SKM-1 (cell line): ENCODE data around the gene CASP5.

Source experiments
- DNase-seq: peaks from one replicate; lab custom pipeline; 2025; ENCODE audit not compliant: unreplicated experiment; lab: John Stamatoyannopoulos, UW

CASP5 gene

DNA sequence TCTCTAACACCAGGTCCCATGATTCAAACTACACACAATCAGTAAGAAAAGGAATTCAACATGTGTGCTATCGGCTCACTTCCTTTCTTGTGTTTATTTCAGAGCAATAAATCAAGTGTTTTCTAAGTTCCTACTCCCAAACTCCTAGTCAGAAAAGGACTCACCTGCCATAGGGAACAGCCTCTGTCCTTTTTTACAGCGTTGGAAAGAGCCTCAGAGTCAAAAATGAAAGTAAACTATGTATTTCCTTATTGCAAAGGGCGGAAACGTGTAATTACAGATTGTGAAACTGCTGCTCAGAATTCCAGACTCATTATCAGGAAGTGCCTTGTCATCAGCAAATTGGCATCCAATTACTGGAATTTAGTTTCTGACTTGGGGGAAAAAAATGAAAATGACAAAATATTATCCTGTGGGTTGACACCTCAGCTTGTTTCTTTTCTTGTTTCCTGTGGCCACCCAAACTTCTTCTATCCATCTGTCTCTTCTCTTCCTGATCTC is 54.6 kb downstream of the CASP5 start, which contains the start of gene CASP4:
CASP4 (minus strand) TSS at position 220 of the 501 bp plus-strand sequence; CDS start at position 171, 49 bp downstream.
- DNase-seq, result peak; percentile 74

DNA sequence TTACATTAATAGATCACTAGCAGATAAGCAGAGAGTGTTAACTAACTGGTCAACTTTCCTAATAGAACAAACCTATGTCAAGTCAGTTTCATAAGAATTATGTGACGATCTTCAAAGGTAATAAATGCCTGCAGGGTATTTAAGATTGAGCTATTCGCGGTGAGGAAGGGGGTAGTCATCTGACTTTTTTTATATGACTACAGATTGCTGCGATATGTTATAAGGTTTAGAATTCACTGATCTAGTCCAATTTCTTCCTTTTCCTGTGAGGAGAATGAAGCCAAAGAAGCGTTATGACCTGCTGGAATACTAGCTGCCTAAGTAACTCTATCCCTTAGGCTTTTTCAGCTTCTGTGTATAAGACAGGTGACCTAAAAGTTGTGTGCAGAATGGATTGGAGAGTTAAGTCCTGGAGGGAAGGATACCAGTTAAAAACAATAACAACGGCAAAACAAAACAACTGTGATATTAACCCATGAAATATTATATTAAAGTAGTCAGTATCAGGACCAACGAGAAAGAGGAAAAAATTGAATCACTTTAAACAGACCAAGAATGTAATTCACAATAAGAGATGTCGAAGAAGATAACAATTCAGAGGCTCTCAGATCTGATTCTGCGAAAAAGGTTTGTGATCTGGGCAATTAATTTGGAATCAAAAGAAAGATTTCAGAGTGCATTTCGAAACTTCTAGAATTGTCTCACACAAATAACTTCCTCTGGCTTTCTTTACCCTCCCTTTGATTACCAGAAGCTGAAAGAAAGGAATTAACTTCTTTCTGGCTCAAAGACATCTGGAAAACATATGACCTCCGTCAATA is 55.2 kb downstream of the CASP5 start:
- DNase-seq, result no peak

DNA sequence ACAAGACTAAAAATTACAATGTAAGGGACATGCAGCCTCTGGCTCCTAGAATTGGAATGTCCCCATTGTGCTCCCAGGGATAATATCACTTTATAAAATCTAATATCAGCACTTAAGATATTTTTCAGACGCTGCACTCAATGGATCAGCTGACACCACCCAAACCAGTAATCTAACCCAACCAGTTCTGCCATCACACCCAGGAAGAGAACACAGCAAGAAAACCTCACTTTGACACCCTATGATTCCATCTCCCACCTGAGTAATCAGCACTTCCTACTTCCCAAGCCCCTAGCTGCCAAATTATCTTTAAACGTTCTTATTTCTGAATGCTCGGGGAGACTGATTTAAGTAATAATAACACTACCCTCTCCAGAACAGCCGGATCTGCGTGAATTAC is 57.2 kb downstream of the CASP5 start:
- no peak for DNase-seq

DNA sequence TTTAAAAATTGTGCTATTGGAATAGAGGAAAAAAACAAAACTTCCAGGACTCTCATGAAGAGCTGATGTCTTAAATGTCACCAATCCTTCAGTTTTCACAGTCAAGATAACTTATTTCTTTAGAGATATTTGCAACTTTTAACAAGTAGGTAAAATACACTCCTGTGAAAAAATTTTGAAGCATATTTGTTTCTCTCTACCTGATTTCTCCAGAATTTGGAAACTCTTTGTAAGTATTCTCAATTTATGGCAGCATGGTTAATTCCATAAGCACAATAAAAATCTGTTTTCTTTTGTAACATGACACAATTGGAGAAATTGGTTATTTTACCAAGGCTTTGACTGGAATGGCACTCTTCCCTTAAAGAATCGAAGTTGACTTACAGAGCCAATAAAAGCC is 58.7 kb downstream of the CASP5 start:
- no peak for DNase-seq

DNA sequence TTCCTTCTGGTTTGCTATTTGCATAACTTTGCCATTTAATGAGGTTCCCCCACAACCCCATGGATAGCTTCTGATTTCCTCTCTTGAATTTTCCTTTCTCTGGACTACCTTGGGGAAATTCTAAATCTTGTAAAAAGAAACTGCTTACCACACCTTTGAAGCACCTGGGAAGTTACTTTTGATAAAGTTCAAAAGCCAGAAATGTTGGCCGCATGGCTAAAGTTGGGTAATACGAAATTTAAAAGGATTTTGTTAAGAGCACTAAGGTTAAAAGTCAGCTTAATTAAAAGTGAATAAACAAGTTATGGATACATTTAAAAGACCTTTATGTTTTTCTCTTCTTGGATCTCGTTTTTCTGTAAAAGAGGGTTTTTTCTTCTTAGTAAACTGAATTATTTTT is 60.1 kb downstream of the CASP5 start:
- no peak for DNase-seq

DNA sequence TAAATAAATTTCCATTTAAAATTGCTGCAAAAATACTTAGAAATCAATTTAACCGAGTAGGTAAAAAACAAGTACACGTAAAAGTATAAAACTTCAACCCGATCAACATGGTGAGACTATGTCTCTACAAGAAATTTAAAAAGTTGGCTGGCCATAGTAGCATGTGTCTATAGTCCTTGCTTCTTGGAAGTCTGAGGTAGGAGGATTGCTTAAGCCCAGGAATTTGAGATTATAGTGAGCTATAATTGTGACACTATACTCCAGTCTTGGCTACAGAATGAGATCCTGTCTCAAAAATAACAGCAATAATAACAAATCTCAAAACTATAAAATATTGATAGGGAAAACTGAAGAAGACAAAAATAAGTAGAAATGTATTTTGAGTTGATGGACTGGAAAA is 65.7 kb downstream of the CASP5 start:
- no peak for DNase-seq

DNA sequence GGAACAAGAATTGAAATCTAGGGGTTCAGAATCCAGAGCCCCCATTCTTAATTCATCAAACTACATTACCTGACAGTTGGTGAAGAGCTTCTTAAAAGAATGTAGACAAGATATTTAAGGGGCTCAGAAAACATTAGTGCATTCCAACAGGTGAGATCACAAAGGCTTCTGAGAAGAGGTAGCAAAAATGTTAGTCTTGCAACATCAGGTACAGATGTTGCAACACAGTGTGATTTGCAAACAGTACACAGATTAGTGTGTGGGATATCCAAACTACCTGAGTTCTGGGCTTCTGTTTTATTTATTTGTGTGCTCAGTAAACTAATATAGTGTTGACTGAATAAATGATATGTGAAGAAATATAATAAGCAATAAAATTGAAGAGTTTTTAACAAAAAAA is 66.4 kb downstream of the CASP5 start:
- DNase-seq, result no peak

DNA sequence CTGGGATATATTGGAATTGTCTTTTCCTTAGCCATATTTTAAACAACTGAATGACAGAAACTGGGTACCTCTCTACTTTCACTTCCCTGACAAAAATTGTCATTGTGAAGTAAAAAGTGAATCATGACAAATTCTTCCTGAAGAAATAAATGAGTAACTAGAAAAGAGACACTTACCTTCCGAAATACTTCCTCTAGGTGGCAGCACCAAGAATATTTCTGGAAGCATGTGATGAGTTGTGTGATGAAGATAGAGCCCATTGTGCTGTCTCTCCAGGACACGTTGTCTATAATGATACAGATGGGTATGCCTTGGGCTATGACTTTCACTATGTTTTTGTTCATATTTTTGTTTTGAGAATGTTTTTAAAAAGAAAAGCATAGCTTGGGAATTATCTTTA is 76.1 kb downstream of the CASP5 start:
- peak; percentile 52 for DNase-seq
